Bronchial epithelial cell (primary cell): ENCODE data around the gene TSPAN18. TPM values are rescaled to one million over a fixed set of nuclear protein-coding genes. Genes with fewer than 3 reads are reported as not detected.
A peak's percentile ranks its signal among the peaks of the same experiment; 100 is the strongest.

Experiments used
- DNase-seq: peaks from one replicate; pipeline ENCODE4 v3.0.0-alpha.2; 2010; ENCODE audit warnings: low read depth
- FAIRE-seq: peaks from 2 replicates; lab custom pipeline; 2011; peaks lifted over from hg19 to GRCh38; lab: Jason Lieb, UNC
- H3K27me3 ChIP-seq: 2 replicates; pipeline ENCODE4 v1.5.1; 2011; ENCODE audit warnings: low read length; ENCODE audit not compliant: control insufficient read depth, insufficient read depth
- H3K36me3 ChIP-seq: 2 replicates; pipeline ENCODE4 v1.5.1; 2011; ENCODE audit warnings: low read length; ENCODE audit not compliant: control insufficient read depth, insufficient read depth
- H3K4me3 ChIP-seq: 2 replicates; pipeline ENCODE4 v1.5.1; 2011; ENCODE audit warnings: mild to moderate bottlenecking, low read depth, low read length, control low read depth
- total RNA-seq: library from RNA; depleted of rRNA; stranded (reverse); fragments of >200 nt; gene quantifications from 2 replicates; pipeline ENCODE4 v1.2.1, GENCODE V29; 2014
- TF ChIP-seq, protein P1 (sequence below): IDR thresholded peaks from 2 replicates; pipeline ENCODE4 v1.5.1; 2011; ENCODE audit warnings: mild to moderate bottlenecking, moderate library complexity, low read length, control low read depth, inconsistent platforms; ENCODE audit not compliant: insufficient read depth, severe bottlenecking

Gene TSPAN18
- total RNA-seq, 1 donor from 2014 or later: not detected

- TF ChIP-seq, protein P1, sequence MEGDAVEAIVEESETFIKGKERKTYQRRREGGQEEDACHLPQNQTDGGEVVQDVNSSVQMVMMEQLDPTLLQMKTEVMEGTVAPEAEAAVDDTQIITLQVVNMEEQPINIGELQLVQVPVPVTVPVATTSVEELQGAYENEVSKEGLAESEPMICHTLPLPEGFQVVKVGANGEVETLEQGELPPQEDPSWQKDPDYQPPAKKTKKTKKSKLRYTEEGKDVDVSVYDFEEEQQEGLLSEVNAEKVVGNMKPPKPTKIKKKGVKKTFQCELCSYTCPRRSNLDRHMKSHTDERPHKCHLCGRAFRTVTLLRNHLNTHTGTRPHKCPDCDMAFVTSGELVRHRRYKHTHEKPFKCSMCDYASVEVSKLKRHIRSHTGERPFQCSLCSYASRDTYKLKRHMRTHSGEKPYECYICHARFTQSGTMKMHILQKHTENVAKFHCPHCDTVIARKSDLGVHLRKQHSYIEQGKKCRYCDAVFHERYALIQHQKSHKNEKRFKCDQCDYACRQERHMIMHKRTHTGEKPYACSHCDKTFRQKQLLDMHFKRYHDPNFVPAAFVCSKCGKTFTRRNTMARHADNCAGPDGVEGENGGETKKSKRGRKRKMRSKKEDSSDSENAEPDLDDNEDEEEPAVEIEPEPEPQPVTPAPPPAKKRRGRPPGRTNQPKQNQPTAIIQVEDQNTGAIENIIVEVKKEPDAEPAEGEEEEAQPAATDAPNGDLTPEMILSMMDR: no peak
- no peak for DNase-seq
- peak; percentile 58 for FAIRE-seq
- no peak overlapping the region for H3K4me3 ChIP-seq
- H3K36me3 ChIP-seq: no peaks in the 10 kb centered on the region
- peaks cover 5% of the 10 kb centered on the region for H3K27me3 ChIP-seq
These were observed 61.9 kb downstream of the TSPAN18 start for GRCh38 chr11:44788536-44789261.

DNA sequence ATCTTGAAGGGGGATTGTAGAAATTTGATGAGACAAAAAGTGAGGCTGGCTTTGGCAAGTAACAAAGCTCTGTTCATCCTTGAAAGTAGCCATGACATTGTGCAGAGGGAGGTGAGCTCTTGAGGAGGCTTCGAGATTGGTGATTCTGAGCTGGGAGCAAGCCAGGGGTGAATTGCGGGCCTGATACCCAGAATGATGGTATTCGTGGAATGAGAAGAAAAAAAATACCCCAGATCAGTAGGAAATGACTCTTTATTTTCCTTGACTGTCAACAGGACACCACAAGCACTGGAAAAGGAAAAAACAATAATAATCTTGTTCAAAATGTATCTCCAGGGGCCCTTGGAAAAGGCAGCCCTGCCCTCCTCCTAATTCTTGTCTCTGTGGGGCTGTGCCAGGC lies 62.7 kb downstream of the TSPAN18 start:
- TF ChIP-seq, protein P1: no peak
- Histone ChIP-seq H3K4me3 (no peak overlapping the region), H3K36me3 (no peaks in the 10 kb centered on the region), H3K27me3 (peaks cover 5% of the 10 kb centered on the region)
- no peak for DNase-seq
- no peak for FAIRE-seq

GRCh38 chr11:44790211-44790610 lies 63.4 kb downstream of the TSPAN18 start:
- TF ChIP-seq, protein P1: no peak
- no peak for DNase-seq
- FAIRE-seq: peak; percentile 99
- H3K27me3 ChIP-seq: peaks cover 5% of the 10 kb centered on the region
- no peak overlapping the region for H3K4me3 ChIP-seq
- H3K36me3 ChIP-seq: no peaks in the 10 kb centered on the region

GRCh38 chr11:44791316-44791925 lies 64.7 kb downstream of the TSPAN18 start:
- no peak for DNase-seq
- Histone ChIP-seq H3K27me3 (peaks cover 5% of the 10 kb centered on the region), H3K4me3 (no peak overlapping the region), H3K36me3 (no peaks in the 10 kb centered on the region)
- TF ChIP-seq, protein P1: no peak
- FAIRE-seq: no peak

- Histone ChIP-seq H3K4me3 (no peak overlapping the region), H3K27me3 (peaks cover 5% of the 10 kb centered on the region), H3K36me3 (no peaks in the 10 kb centered on the region)
- TF ChIP-seq, protein P1: no peak
- DNase-seq (no peak), FAIRE-seq (no peak)
These were observed 65.4 kb downstream of the TSPAN18 start for GRCh38 chr11:44792171-44792570.
